HepG2 (cell line): Measurements from ENCODE around the gene TRIM10. TPM values are rescaled to one million over a fixed set of nuclear protein-coding genes. Genes with fewer than 3 reads are reported as not detected.

Experiments used
- ATAC-seq: fragments of 200-7000 bp; cut with Tn5 transposase; 3 replicates; pipeline ENCODE4 v1.9.1; 2020; ENCODE audit warnings: mild to moderate bottlenecking, moderate library complexity
- BruUV-seq: library from RNA; stranded (reverse); fragments of 400-500 nt; replicated peaks from 2 replicates; lab custom pipeline; 2021; lab: Mats Ljungman, UMichigan
- CTCF ChIA-PET: fragments of 300-600 bp; formaldehyde crosslinking; extraction: SDS; loops from one replicate; lab custom pipeline; 2021; ENCODE audit warnings: low total read pairs, inconsistent platforms, low intra/inter-chr PET ratio; lab: Yijun Ruan, JAX
- POLR2A ChIA-PET: fragments of 350-600 bp; sonication (Branson Sonifier 250); formaldehyde crosslinking; loops from one replicate; lab custom pipeline; 2020; ENCODE audit warnings: antibody characterized with exemption, inconsistent platforms; lab: Yijun Ruan, JAX
- DNase-seq: peaks from one replicate; pipeline ENCODE4 v3.0.0-alpha.2; 2015; ENCODE audit warnings: low spot score
- FAIRE-seq: peaks from 3 replicates; lab custom pipeline; 2011; peaks lifted over from hg19 to GRCh38; lab: Jason Lieb, UNC
- H2AFZ ChIP-seq: one replicate; pipeline ENCODE4 v1.6.1; 2011; ENCODE audit warnings: low read length, inconsistent platforms
- H3K27ac ChIP-seq: fragments of 300-600 bp; 3 replicates; pipeline ENCODE4 v1.8.0; 2011; ENCODE audit warnings: mixed run types, mild to moderate bottlenecking, mixed read lengths, low read length, inconsistent platforms; ENCODE audit not compliant: insufficient read depth; ENCODE audit errors: extremely low read length
- H3K27me3 ChIP-seq, 2 experiments: fragments of 200-600 bp in 1 of 2; 2 replicates in 1 of 2; 3 replicates in 1 of 2; pipeline versions ENCODE4 v1.6.0 to v1.8.0; 2011; ENCODE audit warnings: low read length in 2 of 2, mild to moderate bottlenecking in 2 of 2, moderate library complexity in 2 of 2, inconsistent platforms in 1 of 2; ENCODE audit not compliant: insufficient read depth in 2 of 2, control insufficient read depth in 1 of 2
- H3K36me3 ChIP-seq, 2 experiments: fragments of 200-600 bp in 1 of 2; replicated peaks in 1 of 2; 2 replicates in 1 of 2; 3 replicates in 1 of 2; pipeline versions ENCODE4 v1.5.1 to v1.8.0; 2011; ENCODE audit warnings: low read length in 2 of 2, inconsistent platforms in 1 of 2; ENCODE audit not compliant: insufficient read depth in 2 of 2, control insufficient read depth in 1 of 2
- H3K4me1 ChIP-seq: 2 replicates; pipeline ENCODE4 v1.5.1; 2012; ENCODE audit warnings: low read length, inconsistent platforms; ENCODE audit not compliant: insufficient read depth
- H3K4me2 ChIP-seq: 2 replicates; pipeline ENCODE4 v1.6.0; 2011; ENCODE audit warnings: low read depth, low read length, inconsistent platforms
- H3K4me3 ChIP-seq, 3 experiments: fragments of 200-600 bp in 1 of 3; sonication (generic), shearing (Covaris generic) in 1 of 3; replicated peaks in 1 of 3; 2 replicates each; pipeline ENCODE4 v1.5.1; 2011 to 2016; ENCODE audit warnings: low read length in 3 of 3, inconsistent platforms in 2 of 3, low read depth in 2 of 3, mild to moderate bottlenecking in 2 of 3, control low read depth in 1 of 3, mixed read lengths in 1 of 3; ENCODE audit not compliant: insufficient read depth in 1 of 3
- H3K79me2 ChIP-seq: one replicate; pipeline ENCODE4 v1.6.1; 2011; ENCODE audit warnings: low read length, inconsistent platforms; ENCODE audit not compliant: insufficient read depth
- H3K9ac ChIP-seq: 2 replicates; pipeline ENCODE4 v1.6.0; 2011; ENCODE audit warnings: mild to moderate bottlenecking, low read depth, low read length, inconsistent platforms; ENCODE audit not compliant: insufficient read depth
- H3K9me3 ChIP-seq: 2 replicates; pipeline ENCODE4 v1.5.1; 2012; ENCODE audit warnings: mild to moderate bottlenecking, low read length
- H4K20me1 ChIP-seq: 2 replicates; pipeline ENCODE4 v1.6.0; 2011; ENCODE audit warnings: inconsistent platforms, mild to moderate bottlenecking, low read length, moderate library complexity; ENCODE audit not compliant: insufficient read depth
- AGO2 ChIP-seq: fragments of 200-400 bp; formaldehyde crosslinking; optimal IDR thresholded peaks from 2 replicates; pipeline ENCODE3; 2017; ENCODE audit warnings: mild to moderate bottlenecking, low read depth, low read length, moderate library complexity
- FOXJ3 ChIP-seq: sonication (generic); formaldehyde crosslinking; IDR thresholded peaks from 2 replicates; pipeline ENCODE4 v1.4.0; 2020; ENCODE audit warnings: missing genetic modification reagents, mild to moderate bottlenecking, borderline replicate concordance
- RBFOX2 ChIP-seq: fragments of 200-400 bp; formaldehyde crosslinking; IDR thresholded peaks from 2 replicates; pipeline ENCODE4 v1.6.1; 2017; ENCODE audit warnings: low read depth, mild to moderate bottlenecking, low read length
- ZNF572 ChIP-seq: sonication (generic); formaldehyde crosslinking; IDR thresholded peaks from 2 replicates; pipeline ENCODE4 v1.5.1; 2020; ENCODE audit warnings: mild to moderate bottlenecking, missing genetic modification reagents
- WGBS: methylation state at CpG from one replicate; pipeline ENCODE4 v1.1.6; 2017; ENCODE audit warnings: low lambda C conversion rate; 5-methylcytosine and 5-hydroxymethylcytosine counted together
- in situ Hi-C: cut with HindIII; loops from 2 replicates; pipeline ENCODE4 v1.10.0; 2017; ENCODE audit warnings: low pct_unique_long_range_greater_than_20kb; ENCODE audit not compliant: extremely low pct_ligation_motif_present
- intact Hi-C: fragments of 100-400 bp; cut with micrococcal nuclease; formaldehyde crosslinking; loops from one replicate; pipeline ENCODE4 v1.10.0; 2022; ENCODE audit not compliant: unreplicated experiment
- polyA plus RNA-seq, 8 experiments: library from polyadenylated mRNA; depleted of rRNA in 3 of 8; stranded (reverse) in 7 of 8; unstranded in 1 of 8; fragments of >200 nt; fragmentation: Illumina TruSeq in 4 of 8; extraction: Trizol in 4 of 8; gene quantifications; 2 replicates each; pipeline versions ENCODE4 v1.2.1 to v1.2.3, GENCODE V29; 2011 to 2016; ENCODE audit warnings: low read depth in 4 of 8, missing spikeins in 1 of 8, mixed read lengths in 1 of 8; ENCODE audit not compliant: insufficient read depth in 1 of 8
- total RNA-seq, 5 experiments: library from RNA; depleted of rRNA; stranded (reverse); fragments of >200 nt; fragmentation: Illumina TruSeq; extraction: Trizol; gene quantifications; 2 replicates each; pipeline ENCODE4 v1.2.3, GENCODE V29; 2016; ENCODE audit warnings: low read depth in 1 of 5
- TF ChIP-seq, protein P1 (sequence below): sonication (generic); formaldehyde crosslinking; IDR thresholded peaks from 2 replicates; pipeline ENCODE4 v1.5.1; 2020; ENCODE audit warnings: missing genetic modification reagents, mild to moderate bottlenecking, borderline replicate concordance

TRIM10 gene
- total and polyA plus RNA-seq, 2 of the 13 experiments (the other 11 are each of a cell fraction or from before 2014, with no cell fraction given): 4.1 to 6.8 TPM

GRCh38 chr6:30171677-30172471 lies 10.9 kb upstream of the TRIM10 start:
- ATAC-seq (no peak), DNase-seq (no peak), FAIRE-seq (no peak)
- Histone ChIP-seq H3K9ac (no peak overlapping the region), H3K79me2 (peaks cover 8% of the 10 kb centered on the region), H3K4me2 (no peak overlapping the region), H3K4me1 (peaks cover 9% of the 10 kb centered on the region), H3K9me3 (no peaks in the 10 kb centered on the region), H3K27ac (no peak overlapping the region), H3K27me3 (peaks cover 0 to 1% of the 10 kb centered on the region in 2 experiments; a peak in 1 of 5 replicates), H3K4me3 (no peak overlapping the region), H4K20me1 (no peaks in the 10 kb centered on the region), H3K36me3 (peaks cover 18 to 48% of the 10 kb centered on the region in 2 experiments), H2AFZ (no peak overlapping the region)
- TF ChIP-seq ZNF572 (CRISPR knock-in tag) (peak; percentile 24; the same call in 1 of the 2 replicates), AGO2 (peak; percentile 77), RBFOX2 (peak; percentile 62; the same call in 1 of the 2 replicates), FOXJ3 (no peak)
- TF ChIP-seq, protein P1, sequence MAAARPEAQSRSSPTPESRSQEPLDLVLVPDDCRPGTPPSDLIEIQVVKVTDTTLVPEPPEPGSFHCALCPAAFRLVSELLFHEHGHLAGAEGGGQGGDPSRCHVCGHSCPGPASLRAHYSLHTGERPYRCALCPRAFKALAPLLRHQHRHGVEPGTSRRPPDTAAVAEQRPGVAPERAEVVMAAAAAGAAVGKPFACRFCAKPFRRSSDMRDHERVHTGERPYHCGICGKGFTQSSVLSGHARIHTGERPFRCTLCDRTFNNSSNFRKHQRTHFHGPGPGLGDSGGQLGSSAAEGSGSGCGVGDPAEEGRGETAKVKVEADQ (CRISPR knock-in tag): no peak
- intact Hi-C loops (loop anchor here (2.0 kb wide), 3 partner anchors 41 to 323 kb away; partner anchors contain the start of gene POLR1H), in situ Hi-C loops (loop anchor here (5.0 kb wide), 1 partner anchor 70 kb away; no protein-coding TSS in a partner anchor)
- CTCF ChIA-PET: no interaction called here
- POLR2A ChIA-PET: no interaction called here
- 97% methylated on average over 62 of the region's 62 CpGs for WGBS
- no TSS peak for BruUV-seq
